Lung microvascular endothelial cell (primary cell): Measurements from ENCODE around the gene CXCL10. TPM values are rescaled to one million over a fixed set of nuclear protein-coding genes. Genes with fewer than 3 reads are reported as not detected.
"Not testable (repeated sequence)": the region's sequence is repeated elsewhere in the genome, so short reads cannot be mapped to it uniquely, and the experiment has no call there.

Experiments
- DNase-seq, 2 donors: peaks; one replicate each; pipeline versions ENCODE4 v3.0.0 to v3.0.0-alpha.2; 2010; ENCODE audit warnings: low read depth in 2 of 2
- total RNA-seq: library from RNA; depleted of rRNA; stranded (reverse); fragments of >200 nt; gene quantifications from 2 replicates; pipeline ENCODE4 v1.2.1, GENCODE V29; 2014

Gene CXCL10
- total RNA-seq: 0.20 and 0.22 TPM in 2 replicates

- peak; percentile 14 to 59 for DNase-seq
Measured at GRCh38 chr4:76023389-76023788, at the start of gene CXCL10. TSS of gene CXCL10 (minus strand) at chr4:76023497. CDS start at chr4:76023431, 66 bp downstream.

DNA sequence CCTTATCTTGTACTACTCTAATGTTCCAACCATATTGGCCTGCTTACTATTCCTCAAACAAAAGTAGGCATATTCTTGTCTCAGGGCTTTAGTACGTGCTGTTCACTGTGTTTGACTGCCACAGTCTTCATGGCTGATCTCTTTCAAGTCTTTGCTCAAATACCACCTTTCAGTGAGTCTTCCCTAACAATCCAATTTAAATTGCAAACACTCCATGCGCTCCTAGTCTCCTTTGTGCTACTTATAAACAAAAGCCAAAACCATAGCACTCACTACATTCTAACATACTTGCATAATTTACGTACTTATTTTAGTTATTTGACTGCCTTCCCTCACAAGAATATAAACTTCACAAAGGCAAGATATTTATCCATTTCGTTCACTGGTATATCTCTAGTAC, 49.5 kb upstream of the CXCL10 start:
- no peak for DNase-seq

DNA sequence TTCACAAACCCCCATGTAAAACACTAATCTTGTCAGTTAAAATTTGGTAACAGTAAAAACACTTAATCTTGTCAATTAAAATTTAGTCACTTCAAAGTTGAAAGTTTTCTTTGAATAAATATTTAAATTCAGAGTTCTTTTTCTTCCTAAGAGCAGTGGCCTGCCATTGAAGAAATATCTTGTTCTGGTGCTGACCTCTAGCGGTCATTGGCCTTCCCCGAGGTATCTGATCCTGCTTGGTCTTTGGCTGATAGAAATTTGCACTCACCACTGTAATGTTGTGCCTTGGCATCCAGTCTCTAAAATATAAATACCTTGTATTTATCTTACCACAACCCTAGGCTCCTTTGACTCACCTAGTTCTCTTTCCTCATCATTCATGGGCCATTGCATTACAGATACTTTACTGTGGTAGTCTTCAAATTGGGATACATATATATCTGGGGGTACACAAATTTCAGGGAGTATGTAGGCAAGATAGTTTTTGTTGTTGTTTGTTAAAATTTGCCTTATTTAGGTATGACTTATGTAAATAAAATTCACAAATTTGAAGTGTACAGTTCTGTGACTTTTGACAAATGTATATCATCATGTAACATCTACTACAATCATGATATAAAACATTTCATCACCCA, 44.5 kb upstream of the CXCL10 start:
- DNase-seq: peak; percentile 80 to 86

DNA sequence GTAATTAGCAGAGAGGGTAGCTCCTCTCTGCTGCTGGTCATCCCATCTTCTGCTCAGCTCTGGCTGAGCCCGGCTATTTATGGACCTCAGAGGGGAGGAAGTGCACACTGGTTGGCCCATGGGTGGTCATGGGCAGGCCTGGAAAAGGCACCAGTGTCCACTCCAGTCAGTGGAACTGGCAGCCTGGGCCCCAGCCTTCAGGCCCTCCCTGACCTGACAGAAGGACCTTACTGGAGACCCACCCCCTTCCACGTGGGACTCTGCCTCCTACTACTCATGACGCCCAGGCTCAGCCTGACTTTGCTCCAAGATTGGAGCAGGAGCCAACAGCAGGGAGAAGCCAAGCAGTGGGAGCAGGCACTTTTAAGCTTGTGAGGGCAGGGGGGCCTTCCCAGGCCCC, 43.2 kb upstream of the CXCL10 start:
- DNase-seq: no peak

GRCh38 chr4:76061982-76062381, 38.7 kb upstream of the CXCL10 start:
- no peak for DNase-seq

- DNase-seq: no peak
Measured at GRCh38 chr4:76061421-76061820, 38.1 kb upstream of the CXCL10 start.

GRCh38 chr4:76060506-76060905, 37.2 kb upstream of the CXCL10 start:
- DNase-seq: no peak

DNA sequence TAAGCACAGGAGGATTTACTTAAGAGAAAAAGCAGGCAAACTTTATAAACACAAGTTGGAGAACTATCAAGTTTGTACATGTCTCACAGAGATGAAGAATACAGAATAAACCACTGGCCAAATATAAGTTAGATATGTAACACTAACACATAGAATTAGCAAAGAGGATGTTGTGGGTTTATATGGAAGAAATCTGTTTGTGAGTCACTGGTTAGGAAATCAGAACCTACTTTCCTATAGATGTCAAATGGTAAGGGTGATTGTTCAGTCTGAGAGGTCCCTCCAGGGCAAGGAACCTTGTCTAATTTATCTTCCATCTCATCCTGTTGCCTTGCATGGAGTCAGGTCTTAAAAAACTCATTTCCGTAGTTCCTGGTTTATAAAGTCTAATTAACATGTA, 36.5 kb upstream of the CXCL10 start:
- no peak for DNase-seq

DNA sequence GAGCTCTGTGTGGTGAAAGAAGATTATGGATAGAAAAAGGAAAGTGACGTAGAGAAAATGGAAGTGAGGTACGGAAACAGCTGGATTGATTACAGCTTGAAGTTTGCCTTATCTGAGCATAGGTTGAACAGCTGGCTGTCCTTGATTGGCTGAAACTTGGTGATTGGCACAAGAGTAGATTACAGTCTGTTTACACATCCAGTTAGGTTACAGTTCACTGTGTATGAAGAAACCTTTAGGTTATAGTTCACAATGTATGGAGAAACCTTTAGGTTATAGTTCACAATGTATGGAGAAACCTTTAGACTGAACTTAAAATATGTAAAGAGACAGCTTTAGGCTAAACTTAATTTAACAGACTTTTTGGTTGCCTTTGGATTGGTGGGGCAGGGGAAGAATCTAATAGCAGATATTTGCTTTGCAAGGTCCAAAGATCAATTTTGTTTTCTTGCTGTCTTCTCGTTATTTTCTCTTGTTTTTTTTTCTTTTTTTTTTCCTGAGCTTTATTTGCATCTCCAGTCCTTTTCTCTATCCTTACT, 35.7 kb upstream of the CXCL10 start:
- DNase-seq: peak in 1 of 2 donors; percentile 11

DNA sequence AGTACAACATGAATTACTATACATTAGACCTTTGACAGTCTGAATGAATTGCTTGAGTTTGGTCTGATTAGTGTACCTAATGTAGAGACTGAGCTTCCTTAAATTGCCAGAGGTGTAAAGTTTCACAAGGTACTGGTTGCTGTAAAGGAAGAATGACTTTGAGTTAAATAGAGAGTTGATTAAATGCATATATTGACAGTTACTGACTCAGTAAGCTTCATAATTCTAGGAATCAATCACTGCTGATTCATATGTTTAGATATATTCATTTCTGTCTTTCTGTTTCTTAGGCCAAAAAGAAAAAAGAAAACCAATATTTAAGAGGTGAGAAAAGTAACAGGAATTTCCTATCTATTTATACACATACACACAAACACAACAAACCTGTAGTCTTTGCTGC, 35.0 kb upstream of the CXCL10 start:
- DNase-seq: no peak

GRCh38 chr4:76055421-76055820, 32.1 kb upstream of the CXCL10 start:
- no peak for DNase-seq

DNA sequence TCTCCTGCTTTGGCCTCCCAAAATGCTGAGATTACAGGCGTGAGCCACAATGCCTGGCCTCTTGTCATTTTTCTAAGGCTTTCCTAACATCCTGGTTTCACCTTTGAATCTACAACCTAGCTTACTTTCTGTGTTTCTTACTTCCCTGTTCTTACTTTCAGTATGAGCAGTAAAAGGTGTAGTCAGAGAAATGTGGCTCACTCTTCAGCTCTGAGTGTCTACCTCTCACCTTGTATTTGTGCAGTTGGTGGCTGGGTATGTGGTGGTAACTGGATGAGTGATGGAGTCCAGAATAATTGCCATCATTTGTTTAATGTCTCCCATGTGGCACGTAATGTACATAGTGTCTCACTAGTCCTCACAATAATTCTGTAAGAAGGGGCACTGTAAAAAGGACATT, 31.7 kb upstream of the CXCL10 start:
- no peak for DNase-seq

DNA sequence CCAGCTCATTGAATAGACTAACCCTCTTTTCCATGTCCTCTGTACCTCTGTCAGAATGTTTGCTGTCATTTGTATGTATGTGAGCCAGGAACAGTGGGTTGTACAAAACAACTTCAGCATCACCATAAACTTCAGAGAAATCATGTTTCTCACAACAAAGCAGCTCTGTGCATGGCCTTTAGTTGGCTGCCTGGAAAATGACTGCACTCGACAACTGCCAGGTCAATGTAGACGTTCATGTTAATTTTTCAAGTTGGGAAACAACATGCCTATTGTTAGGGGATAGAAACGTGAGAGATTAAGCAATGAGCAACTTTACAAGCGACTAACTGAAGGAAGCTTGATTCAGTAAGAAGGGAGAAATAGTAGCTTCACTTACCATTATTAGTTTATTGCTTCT, 30.4 kb upstream of the CXCL10 start:
- no peak for DNase-seq

GRCh38 chr4:76050560-76051050, 27.3 kb upstream of the CXCL10 start:
- DNase-seq: not testable (repeated sequence)

GRCh38 chr4:76049860-76050416, 26.6 kb upstream of the CXCL10 start:
- not testable (repeated sequence) for DNase-seq

DNA sequence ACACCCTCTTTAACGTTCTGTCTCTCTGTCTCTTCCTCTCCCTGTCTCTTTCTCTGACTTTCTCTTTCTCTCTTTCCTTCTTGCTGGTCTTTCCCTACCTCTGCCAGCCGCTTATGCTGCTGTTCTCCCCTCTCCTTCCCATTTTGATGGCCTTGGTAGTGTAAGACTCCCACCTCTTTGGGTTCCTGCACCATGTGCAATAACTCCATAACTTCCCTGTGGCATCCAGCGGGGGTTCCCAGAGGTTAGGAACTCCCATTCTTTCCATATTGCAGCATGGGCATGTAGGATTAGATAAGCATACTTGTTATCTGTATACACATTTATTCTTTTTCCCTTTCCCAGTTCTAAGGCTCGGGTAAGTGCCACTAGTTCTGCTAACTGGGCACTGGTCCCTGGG, 21.4 kb upstream of the CXCL10 start:
- DNase-seq: not testable (repeated sequence)

- not testable (repeated sequence) for DNase-seq
Measured at GRCh38 chr4:76043306-76043705, 20.0 kb upstream of the CXCL10 start.

- peak; percentile 25 to 31 for DNase-seq
Measured at GRCh38 chr4:76042241-76042998, 19.1 kb upstream of the CXCL10 start.

GRCh38 chr4:76036855-76037254, 13.6 kb upstream of the CXCL10 start:
- no peak for DNase-seq

DNA sequence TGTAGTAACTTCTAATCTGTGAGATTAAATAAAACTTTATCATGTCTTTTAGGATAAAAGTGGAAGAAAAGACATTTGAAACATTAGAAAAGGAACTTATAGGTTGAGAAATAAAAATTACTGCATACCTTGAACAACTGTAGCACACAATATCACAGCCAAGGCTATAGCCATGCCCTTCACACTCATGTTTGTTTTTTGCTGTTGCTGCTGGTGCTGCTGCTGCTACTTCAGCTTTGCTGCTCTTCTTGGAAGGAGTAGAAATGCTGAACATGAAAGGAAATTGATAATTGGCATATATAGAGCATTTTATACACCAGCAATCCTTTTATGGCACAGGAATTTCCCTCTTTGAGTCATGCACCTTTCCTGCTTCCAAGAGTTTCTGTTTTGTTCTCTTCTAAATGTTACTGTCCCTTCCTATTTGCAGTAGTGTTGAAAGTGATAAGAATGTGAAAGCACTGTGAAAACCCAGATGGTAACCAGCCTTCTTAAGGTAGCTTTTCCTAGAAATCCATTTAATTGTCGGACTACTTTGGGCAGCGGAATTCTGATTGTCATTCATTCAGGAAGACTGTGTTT, 12.6 kb upstream of the CXCL10 start, which contains the start of gene CXCL11:
CXCL11 (minus strand) TSS at position 272 of the 582 bp plus-strand sequence; CDS start at position 189, 83 bp downstream.
- peak; percentile 43 to 73 for DNase-seq

GRCh38 chr4:76035141-76035540, 11.8 kb upstream of the CXCL10 start:
- no peak for DNase-seq

DNA sequence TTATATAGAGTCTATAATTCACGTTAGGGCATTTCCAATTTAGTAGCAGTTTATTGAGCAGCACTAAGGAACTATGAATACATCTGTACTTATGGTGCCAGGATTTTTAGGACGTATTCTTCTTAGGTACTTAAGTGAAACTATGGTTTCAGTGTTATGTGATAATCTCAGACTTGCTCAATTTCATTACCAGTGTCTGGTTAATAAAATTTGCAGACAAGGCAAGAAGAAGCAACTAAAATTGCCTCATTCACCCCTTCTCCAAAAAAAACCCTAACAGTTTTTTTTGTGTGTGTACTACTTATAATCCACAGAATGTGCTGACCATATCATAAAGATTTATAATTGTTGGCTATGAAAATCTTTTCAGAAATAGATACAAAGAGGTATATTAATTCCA, 6.0 kb upstream of the CXCL10 start:
- DNase-seq: no peak
